ENCODE results near the gene PGAM5.
"Not testable (repeated sequence)": the region's sequence is repeated elsewhere in the genome, so short reads cannot be mapped to it uniquely, and the experiment has no call there.

PGAM5 gene

GRCh38 chr12:132741620-132742019, 31.0 kb downstream of the PGAM5 start:
- TF ChIP-seq CTCF (IDR thresholded peaks at IDR 0.05; ENCODE audit: insufficient read depth, low read depth, low read length, missing control alignments): no peak
- no peak overlapping the region for H3K4me3 ChIP-seq (ENCODE audit: low read depth, low read length)
- DNase-seq (ENCODE audit: low read depth): no peak

- DNase-seq (ENCODE audit: low read depth): no peak
- no peak for TF ChIP-seq CTCF (IDR thresholded peaks at IDR 0.05; ENCODE audit: insufficient read depth, low read depth, low read length, missing control alignments)
- no peak overlapping the region for H3K4me3 ChIP-seq (ENCODE audit: low read depth, low read length)
Observed at GRCh38 chr12:132743831-132744230, 33.2 kb downstream of the PGAM5 start.

GRCh38 chr12:132746613-132747012, 36.0 kb downstream of the PGAM5 start:
- TF ChIP-seq CTCF (IDR thresholded peaks at IDR 0.05; ENCODE audit: insufficient read depth, low read depth, low read length, missing control alignments): no peak
- H3K4me3 ChIP-seq (ENCODE audit: low read depth, low read length): no peak overlapping the region
- DNase-seq (ENCODE audit: low read depth): no peak

- TF ChIP-seq CTCF (IDR thresholded peaks at IDR 0.05; ENCODE audit: insufficient read depth, low read depth, low read length, missing control alignments): no peak
- no peak for DNase-seq (ENCODE audit: low read depth)
- no peak overlapping the region for H3K4me3 ChIP-seq (ENCODE audit: low read depth, low read length)
Observed at GRCh38 chr12:132747395-132747794, 36.8 kb downstream of the PGAM5 start.

- no peak for TF ChIP-seq CTCF (IDR thresholded peaks at IDR 0.05; ENCODE audit: insufficient read depth, low read depth, low read length, missing control alignments)
- no peak overlapping the region for H3K4me3 ChIP-seq (ENCODE audit: low read depth, low read length)
- no peak for DNase-seq (ENCODE audit: low read depth)
Observed at GRCh38 chr12:132747896-132748295, 37.3 kb downstream of the PGAM5 start.

- no peak for TF ChIP-seq CTCF (IDR thresholded peaks at IDR 0.05; ENCODE audit: insufficient read depth, low read depth, low read length, missing control alignments)
Observed at GRCh38 chr12:132748319-132748718, 37.7 kb downstream of the PGAM5 start.

GRCh38 chr12:132753670-132754069, 43.0 kb downstream of the PGAM5 start:
- H3K4me3 ChIP-seq (ENCODE audit: low read depth, low read length); DNase-seq (ENCODE audit: low read depth): not testable (repeated sequence)

More at GRCh38 chr12:132748319-132748718, 37.7 kb downstream of the PGAM5 start:
- no peak overlapping the region for H3K4me3 ChIP-seq (ENCODE audit: low read depth, low read length)
- no peak for DNase-seq (ENCODE audit: low read depth)
